Measurements from ENCODE around the gene PRICKLE1. TPM values are rescaled to one million over a fixed set of nuclear protein-coding genes. Genes with fewer than 3 reads are reported as not detected.

PRICKLE1 gene
- total and polyA plus RNA-seq, 2 experiments from 2014 or later: 7.7 to 51.7 TPM

GRCh38 chr12:42605685-42606084 lies 16.1 kb upstream of the PRICKLE1 start (continued):
- TF ChIP-seq ZNF462 (CRISPR knock-in tag; IDR thresholded peaks at IDR 0.05) (no peak), ZNF114 (CRISPR knock-in tag; IDR thresholded peaks at IDR 0.05) (no peak), JUNB (IDR thresholded peaks at IDR 0.05; ENCODE audit: unreplicated experiment) (no peak)
- TF ChIP-seq, protein P1, sequence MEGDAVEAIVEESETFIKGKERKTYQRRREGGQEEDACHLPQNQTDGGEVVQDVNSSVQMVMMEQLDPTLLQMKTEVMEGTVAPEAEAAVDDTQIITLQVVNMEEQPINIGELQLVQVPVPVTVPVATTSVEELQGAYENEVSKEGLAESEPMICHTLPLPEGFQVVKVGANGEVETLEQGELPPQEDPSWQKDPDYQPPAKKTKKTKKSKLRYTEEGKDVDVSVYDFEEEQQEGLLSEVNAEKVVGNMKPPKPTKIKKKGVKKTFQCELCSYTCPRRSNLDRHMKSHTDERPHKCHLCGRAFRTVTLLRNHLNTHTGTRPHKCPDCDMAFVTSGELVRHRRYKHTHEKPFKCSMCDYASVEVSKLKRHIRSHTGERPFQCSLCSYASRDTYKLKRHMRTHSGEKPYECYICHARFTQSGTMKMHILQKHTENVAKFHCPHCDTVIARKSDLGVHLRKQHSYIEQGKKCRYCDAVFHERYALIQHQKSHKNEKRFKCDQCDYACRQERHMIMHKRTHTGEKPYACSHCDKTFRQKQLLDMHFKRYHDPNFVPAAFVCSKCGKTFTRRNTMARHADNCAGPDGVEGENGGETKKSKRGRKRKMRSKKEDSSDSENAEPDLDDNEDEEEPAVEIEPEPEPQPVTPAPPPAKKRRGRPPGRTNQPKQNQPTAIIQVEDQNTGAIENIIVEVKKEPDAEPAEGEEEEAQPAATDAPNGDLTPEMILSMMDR (conservative IDR thresholded peaks at IDR 0.05; ENCODE audit: low read depth in 2 of 2): no peak

DNA sequence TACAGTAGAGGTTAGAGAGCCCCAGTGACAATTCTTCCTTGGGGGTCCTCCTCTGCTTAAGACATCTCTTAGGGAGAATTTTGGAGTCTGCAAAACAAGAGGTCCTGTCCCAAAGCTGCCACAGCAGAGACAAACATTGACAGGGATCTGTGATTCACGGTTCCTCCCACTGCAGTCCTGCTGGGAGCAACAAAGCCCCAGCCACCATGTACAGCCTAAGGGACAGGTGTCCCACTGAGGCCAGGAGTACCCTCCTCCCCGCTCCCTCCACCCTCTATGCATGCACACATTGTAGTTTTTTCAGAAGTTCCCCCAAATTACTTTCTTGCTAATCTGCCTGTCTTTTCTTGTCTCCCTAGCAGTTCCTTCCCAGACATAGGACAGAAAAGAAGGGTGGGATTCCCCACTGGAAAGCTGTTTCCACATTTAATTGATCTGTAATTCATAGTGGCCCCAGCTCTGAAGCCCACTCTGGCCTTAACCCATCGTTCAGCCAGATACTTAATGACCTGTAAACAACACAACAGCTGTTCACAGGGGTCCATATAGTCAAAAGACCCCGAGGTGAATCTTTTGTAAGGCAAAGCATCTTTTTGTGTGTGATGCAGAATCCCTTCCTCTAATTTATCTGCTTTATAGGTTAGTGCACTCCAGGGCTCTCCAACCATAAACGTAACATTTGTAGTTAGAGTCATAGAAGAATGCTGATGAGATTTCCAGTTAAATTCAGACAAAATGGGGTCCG lies 13.9 kb upstream of the PRICKLE1 start:
- H3K4me1 Mint-ChIP-seq: peaks cover 19% of the 10 kb centered on the region
- H3K27ac Mint-ChIP-seq: no peak overlapping the region
- Histone ChIP-seq H3K27me3 (ENCODE audit: insufficient read depth) (no peaks in the 10 kb centered on the region), H3K4me3 (no peak overlapping the region), H3F3A (replicated peaks; ENCODE audit: low read depth) (no peaks in the 10 kb centered on the region), H3K79me2 (replicated peaks; ENCODE audit: insufficient read depth) (no peaks in the 10 kb centered on the region), H3K27ac (ENCODE audit: low read depth) (no peak overlapping the region), H3K4me1 (ENCODE audit: insufficient read depth) (peaks cover 12% of the 10 kb centered on the region), H3K9me2 (ENCODE audit: insufficient read depth) (no peaks in the 10 kb centered on the region; the same call in 1 of the 2 replicates), H4K20me1 (replicated peaks; ENCODE audit: insufficient read depth) (no peaks in the 10 kb centered on the region), H3K36me3 (ENCODE audit: insufficient read depth) (no peaks in the 10 kb centered on the region), H2AFZ (no peak overlapping the region), H3K4me2 (no peak overlapping the region)
- peaks cover 6% of the 10 kb centered on the region for H3K27me3 Mint-ChIP-seq (ENCODE audit: insufficient read depth, low read depth, poor library complexity)
- DNase-seq (ENCODE audit: low spot score) (no peak), ATAC-seq (peak; percentile 82)
- H3K36me3 Mint-ChIP-seq (ENCODE audit: low read depth): no peaks in the 10 kb centered on the region
- H3K9me3 Mint-ChIP-seq: no peaks in the 10 kb centered on the region
- H3K4me3 Mint-ChIP-seq: no peak overlapping the region
- TF ChIP-seq, protein P1 (conservative IDR thresholded peaks at IDR 0.05; ENCODE audit: low read depth in 2 of 2): no peak
- TF ChIP-seq, protein P2, sequence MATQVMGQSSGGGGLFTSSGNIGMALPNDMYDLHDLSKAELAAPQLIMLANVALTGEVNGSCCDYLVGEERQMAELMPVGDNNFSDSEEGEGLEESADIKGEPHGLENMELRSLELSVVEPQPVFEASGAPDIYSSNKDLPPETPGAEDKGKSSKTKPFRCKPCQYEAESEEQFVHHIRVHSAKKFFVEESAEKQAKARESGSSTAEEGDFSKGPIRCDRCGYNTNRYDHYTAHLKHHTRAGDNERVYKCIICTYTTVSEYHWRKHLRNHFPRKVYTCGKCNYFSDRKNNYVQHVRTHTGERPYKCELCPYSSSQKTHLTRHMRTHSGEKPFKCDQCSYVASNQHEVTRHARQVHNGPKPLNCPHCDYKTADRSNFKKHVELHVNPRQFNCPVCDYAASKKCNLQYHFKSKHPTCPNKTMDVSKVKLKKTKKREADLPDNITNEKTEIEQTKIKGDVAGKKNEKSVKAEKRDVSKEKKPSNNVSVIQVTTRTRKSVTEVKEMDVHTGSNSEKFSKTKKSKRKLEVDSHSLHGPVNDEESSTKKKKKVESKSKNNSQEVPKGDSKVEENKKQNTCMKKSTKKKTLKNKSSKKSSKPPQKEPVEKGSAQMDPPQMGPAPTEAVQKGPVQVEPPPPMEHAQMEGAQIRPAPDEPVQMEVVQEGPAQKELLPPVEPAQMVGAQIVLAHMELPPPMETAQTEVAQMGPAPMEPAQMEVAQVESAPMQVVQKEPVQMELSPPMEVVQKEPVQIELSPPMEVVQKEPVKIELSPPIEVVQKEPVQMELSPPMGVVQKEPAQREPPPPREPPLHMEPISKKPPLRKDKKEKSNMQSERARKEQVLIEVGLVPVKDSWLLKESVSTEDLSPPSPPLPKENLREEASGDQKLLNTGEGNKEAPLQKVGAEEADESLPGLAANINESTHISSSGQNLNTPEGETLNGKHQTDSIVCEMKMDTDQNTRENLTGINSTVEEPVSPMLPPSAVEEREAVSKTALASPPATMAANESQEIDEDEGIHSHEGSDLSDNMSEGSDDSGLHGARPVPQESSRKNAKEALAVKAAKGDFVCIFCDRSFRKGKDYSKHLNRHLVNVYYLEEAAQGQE (IDR thresholded peaks at IDR 0.05; ENCODE audit: unreplicated experiment): no peak
- TF ChIP-seq POLR2AphosphoS5 (IDR thresholded peaks at IDR 0.05; ENCODE audit: low read depth) (no peak), NANOG (IDR thresholded peaks at IDR 0.05; ENCODE audit: borderline replicate concordance) (no peak), CREB1 (CRISPR knock-in tag; IDR thresholded peaks at IDR 0.05; ENCODE audit: low read depth) (no peak), EZH2phosphoT487 (IDR thresholded peaks at IDR 0.05; ENCODE audit: unreplicated experiment) (no peak), JUNB (IDR thresholded peaks at IDR 0.05; ENCODE audit: unreplicated experiment) (no peak), EZH2 (IDR thresholded peaks at IDR 0.05; ENCODE audit: low read depth, unreplicated experiment) (no peak), ZNF114 (CRISPR knock-in tag; IDR thresholded peaks at IDR 0.05) (no peak)
